Glomerular endothelial cell (primary cell): ENCODE results near the gene CARD10. TPM values are rescaled to one million over a fixed set of nuclear protein-coding genes. Genes with fewer than 3 reads are reported as not detected.
A peak's percentile ranks its signal among the peaks of the same experiment; 100 is the strongest.
"Not testable (repeated sequence)": the region's sequence is repeated elsewhere in the genome, so short reads cannot be mapped to it uniquely, and the experiment has no call there.

Experiments
- DNase-seq: peaks from one replicate; pipeline ENCODE4 v3.0.0-alpha.2; 2011; ENCODE audit warnings: low read depth, low spot score; ENCODE audit errors: extremely low read depth
- total RNA-seq: library from RNA; depleted of rRNA; stranded (reverse); fragments of >200 nt; gene quantifications from 2 replicates; pipeline ENCODE4 v1.2.3, GENCODE V29; 2015

CARD10 gene
- total RNA-seq, 1 donor from 2014 or later, result 37.7 TPM

- no peak for DNase-seq
These were observed 38.2 kb upstream of the CARD10 start for GRCh38 chr22:37557321-37558001.

- no peak for DNase-seq
These were observed 37.5 kb upstream of the CARD10 start for GRCh38 chr22:37556710-37557109.

GRCh38 chr22:37555029-37555428, 35.8 kb upstream of the CARD10 start:
- no peak for DNase-seq

- no peak for DNase-seq
These were observed 34.5 kb upstream of the CARD10 start for GRCh38 chr22:37553725-37554124.

- no peak for DNase-seq
These were observed 33.4 kb upstream of the CARD10 start for GRCh38 chr22:37552524-37553163.

- DNase-seq, result no peak
These were observed 32.8 kb upstream of the CARD10 start for GRCh38 chr22:37551981-37552380.

- DNase-seq, result not testable (repeated sequence)
These were observed 31.7 kb upstream of the CARD10 start for GRCh38 chr22:37550921-37551320.

GRCh38 chr22:37549704-37550059, 30.5 kb upstream of the CARD10 start:
- no peak for DNase-seq

GRCh38 chr22:37547251-37547741, 28.1 kb upstream of the CARD10 start:
- DNase-seq, result no peak

GRCh38 chr22:37546437-37547250, 27.4 kb upstream of the CARD10 start:
- DNase-seq, result peak; percentile 77

GRCh38 chr22:37545703-37546436, 26.7 kb upstream of the CARD10 start:
- no peak for DNase-seq

GRCh38 chr22:37544955-37545702, 25.9 kb upstream of the CARD10 start:
- DNase-seq, result no peak

- no peak for DNase-seq
These were observed 23.7 kb upstream of the CARD10 start for GRCh38 chr22:37542959-37543358.

- not testable (repeated sequence) for DNase-seq
These were observed 23.2 kb upstream of the CARD10 start for GRCh38 chr22:37542416-37542815.

GRCh38 chr22:37539790-37540189, 20.6 kb upstream of the CARD10 start:
- DNase-seq, result not testable (repeated sequence)

- no peak for DNase-seq
These were observed 19.6 kb upstream of the CARD10 start for GRCh38 chr22:37538590-37539357.

GRCh38 chr22:37535159-37535558, 15.9 kb upstream of the CARD10 start:
- DNase-seq, result no peak

- no peak for DNase-seq
These were observed 15.2 kb upstream of the CARD10 start for GRCh38 chr22:37534445-37534844.

GRCh38 chr22:37533995-37534394, 14.8 kb upstream of the CARD10 start:
- no peak for DNase-seq
